NCI-H748 (cell line): ENCODE data around the gene ONECUT1.
"Not testable (repeated sequence)": the region's sequence is repeated elsewhere in the genome, so short reads cannot be mapped to it uniquely, and the experiment has no call there.

Experiments
- DNase-seq: peaks from one replicate; lab custom pipeline; 2025; ENCODE audit not compliant: unreplicated experiment; lab: John Stamatoyannopoulos, UW

ONECUT1 gene

GRCh38 chr15:52790169-52790708 lies at the start of gene ONECUT1:
Gene ONECUT1 (minus strand): TSS chr15:52790336. CDS start chr15:52789884, 452 bp downstream.
- DNase-seq = peak; percentile 73

DNA sequence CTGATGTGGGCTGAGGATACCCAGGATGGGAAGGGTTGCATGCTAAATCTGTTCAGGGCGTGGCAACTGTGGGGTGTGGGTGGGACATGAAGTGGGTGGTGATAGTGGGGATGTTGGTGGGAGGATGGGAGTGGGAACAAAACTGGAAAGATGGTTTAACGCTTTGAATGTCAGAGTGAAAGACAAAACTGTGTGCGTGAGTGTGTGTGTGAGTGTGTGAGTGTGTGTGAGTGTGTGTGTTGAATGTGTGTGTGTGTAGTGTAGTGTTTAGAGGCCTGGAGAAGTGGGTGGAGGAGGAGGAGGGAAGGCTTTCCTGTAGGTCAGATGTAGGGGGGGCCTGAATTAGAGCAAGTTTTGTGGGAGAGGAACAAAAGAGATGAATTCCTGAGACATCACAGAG lies 44.2 kb upstream of the ONECUT1 start:
- DNase-seq = no peak

DNA sequence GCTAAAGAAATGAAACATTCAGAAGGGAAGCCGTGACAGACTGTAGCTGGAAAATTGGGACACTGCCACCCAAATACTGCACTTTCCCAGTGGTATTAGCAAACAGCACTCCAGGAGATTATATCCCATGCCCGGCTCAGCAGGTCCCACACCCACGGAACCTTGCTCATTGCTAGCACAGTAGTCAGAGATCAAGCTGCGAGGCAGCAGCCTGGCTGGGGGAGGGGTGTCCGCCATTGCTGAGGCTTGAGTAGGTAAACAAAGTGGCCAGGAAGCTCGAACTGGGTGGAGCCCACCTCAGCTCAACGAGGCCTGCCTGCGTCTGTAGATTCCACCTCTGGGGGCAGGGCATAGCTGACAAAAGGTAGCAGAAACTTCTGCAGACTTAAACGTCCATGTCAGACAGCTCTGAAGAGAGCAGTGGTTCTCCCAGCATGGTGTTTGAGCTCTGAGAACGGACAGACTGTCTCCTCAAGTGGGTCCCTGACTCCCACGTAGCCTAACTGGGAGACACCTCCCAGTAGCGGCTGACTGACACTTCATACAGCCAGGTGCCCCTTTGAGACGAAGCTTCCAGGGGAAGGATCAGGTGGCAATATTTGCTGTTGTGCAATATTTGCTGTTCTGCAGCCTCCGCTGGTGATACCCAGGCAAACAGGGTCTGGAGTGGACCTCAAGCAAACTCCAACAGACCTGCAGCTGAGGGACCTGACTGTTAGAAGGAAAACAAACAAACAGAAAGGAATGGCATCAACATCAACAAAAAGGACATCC lies 34.2 kb upstream of the ONECUT1 start:
- DNase-seq = peak; percentile 2

GRCh38 chr15:52822475-52822874 lies 32.3 kb upstream of the ONECUT1 start:
- no peak for DNase-seq

GRCh38 chr15:52819253-52819652 lies 29.1 kb upstream of the ONECUT1 start:
- DNase-seq = no peak

DNA sequence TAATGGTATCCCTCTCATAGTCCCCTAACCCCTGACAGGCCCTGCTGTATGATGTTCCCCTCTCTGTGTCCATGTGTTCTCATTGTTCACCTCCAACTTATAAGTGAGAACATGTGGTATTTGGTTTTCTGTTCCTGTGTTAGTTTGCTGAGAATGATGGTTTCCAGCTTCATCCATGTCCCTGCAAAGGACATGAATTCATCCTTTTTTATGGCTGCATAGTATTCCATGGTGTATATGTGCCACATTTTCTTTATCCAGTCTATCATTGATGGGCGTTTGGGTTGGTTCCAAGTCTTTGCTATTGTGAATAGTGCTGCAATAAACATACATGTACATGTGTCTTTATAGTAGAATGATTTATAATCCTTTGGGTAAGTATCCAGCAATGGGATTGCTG lies 25.8 kb upstream of the ONECUT1 start:
- not testable (repeated sequence) for DNase-seq

- DNase-seq = no peak
These were observed 18.9 kb upstream of the ONECUT1 start for GRCh38 chr15:52808996-52809395.

- DNase-seq = no peak
These were observed 18.3 kb upstream of the ONECUT1 start for GRCh38 chr15:52808441-52808840.

DNA sequence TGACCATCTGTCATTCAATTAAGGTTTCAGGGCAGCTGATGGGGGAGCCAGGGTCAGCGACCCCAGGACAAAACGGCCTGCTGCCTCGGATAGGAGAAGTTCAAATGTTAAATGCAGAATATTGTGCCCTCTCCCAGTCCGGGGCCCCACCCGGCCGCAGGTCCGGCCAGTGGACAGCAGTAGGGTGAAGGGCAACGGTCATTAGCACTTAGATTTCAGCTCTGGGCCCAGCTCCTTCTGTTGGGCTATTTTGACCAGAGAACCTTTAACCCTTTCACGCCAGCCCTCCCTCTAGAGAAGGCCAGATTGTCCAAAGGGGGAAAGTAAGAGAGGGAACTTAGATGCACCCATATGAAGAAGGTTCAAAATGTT lies 16.1 kb upstream of the ONECUT1 start:
- no peak for DNase-seq

GRCh38 chr15:52805351-52806283 lies 15.5 kb upstream of the ONECUT1 start:
- peak; percentile 7 for DNase-seq

DNA sequence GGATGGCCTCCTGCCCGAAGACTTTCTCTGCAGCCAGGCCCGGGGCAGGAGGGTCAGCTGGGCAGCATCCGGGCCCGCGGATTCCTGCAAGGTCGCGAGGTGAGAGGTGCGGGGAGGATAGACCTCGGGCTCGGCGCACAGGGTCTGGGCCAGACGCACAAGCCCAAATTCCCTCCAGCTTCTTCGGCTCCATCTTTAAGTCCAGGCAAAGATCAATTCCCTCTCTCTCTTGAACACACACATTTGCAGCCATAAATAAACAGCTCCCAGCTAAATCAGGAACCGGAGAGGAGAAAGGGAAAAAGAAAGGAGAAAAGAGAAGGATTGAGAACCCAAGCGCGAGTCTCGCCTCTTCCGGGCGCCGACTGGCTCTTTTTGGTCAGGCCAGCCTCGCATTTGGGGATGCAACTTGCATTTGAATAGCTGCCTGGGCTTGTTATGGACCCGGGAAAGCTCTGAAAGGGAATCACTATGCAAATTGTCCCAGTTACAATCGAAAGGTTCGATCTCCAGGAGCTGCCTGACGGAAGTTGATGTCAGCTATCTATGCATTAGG lies 14.5 kb upstream of the ONECUT1 start:
- DNase-seq = no peak

GRCh38 chr15:52803467-52804306 lies 13.6 kb upstream of the ONECUT1 start:
- peak; percentile 3 for DNase-seq

DNA sequence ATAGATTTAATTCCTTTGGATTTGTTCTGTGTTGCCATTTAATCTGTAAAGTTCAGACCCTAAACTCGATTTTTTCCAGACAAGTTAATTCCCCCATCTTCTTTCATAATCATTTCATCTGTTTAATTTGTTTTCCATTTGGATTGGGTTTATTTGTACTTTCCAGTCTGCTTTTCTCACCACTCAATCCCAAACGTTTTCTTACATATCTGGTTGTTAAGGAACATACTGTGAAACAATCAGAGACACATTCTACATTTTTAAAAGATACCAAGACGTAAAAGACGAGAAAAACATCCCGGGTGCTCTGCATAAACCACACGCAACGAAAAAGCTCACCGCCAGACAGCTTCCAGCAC lies 13.0 kb upstream of the ONECUT1 start:
- DNase-seq = no peak

GRCh38 chr15:52802110-52802509 lies 12.0 kb upstream of the ONECUT1 start:
- DNase-seq = no peak

DNA sequence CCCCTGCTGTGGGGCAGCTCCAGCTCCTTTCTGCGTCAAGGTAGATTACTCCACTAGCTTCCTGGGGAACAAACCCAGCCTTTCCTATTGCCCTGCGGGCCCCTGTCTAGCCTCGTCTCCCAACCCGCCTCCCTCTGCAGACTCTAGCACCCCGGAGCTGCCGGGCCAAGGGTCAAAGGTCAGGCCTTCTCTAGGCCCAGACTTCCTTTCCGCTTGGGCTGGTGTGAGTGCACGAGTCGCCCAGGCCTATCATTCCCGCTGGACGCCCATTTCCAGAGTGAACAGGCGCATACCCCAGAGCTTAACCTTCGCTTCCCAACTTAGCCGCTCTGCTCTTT lies 11.6 kb upstream of the ONECUT1 start:
- no peak for DNase-seq

DNA sequence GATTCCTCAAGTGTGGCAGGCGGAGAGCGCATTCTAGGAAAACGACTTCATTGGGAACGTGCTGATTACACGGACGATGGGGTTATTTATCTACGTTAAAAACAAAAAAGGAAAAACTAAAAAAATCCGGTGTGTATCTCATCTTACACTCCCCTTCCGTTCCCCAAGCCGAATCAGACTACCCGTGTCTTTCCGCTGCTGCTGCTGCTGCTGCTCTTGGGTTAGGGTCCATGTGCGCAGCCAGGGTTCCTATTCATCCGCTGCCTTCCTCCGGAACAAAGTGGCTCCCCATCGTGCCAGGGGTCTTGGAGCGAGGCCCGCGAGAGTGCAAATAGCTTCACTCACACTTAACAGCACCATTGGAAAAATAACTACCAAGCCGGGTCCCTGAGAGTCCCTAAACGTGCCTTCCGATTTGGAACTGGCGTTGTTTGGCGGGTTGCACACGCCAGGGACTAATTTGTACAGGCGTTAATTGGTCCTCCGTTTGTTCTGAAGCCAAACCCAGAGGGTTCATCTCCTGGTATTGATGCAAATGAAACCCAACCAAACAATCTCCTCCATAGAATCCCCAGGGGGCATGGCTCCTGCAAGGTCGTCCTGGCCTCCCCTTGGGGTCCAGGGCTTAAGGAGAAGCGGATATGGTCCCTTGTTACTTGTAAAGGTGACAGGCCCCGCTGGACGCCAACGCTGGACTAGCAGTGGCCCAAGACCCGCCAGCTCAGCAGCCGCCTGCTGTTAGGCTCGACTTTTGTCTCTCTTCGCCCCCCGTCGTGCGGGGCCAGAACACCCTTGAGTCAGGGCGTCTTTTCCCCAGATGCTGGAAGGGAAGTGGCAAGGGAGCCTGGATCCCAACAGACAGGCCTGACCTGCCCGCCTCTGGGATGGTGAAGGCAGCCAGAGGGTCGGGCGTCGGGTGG lies 11.0 kb upstream of the ONECUT1 start:
- DNase-seq = no peak

DNA sequence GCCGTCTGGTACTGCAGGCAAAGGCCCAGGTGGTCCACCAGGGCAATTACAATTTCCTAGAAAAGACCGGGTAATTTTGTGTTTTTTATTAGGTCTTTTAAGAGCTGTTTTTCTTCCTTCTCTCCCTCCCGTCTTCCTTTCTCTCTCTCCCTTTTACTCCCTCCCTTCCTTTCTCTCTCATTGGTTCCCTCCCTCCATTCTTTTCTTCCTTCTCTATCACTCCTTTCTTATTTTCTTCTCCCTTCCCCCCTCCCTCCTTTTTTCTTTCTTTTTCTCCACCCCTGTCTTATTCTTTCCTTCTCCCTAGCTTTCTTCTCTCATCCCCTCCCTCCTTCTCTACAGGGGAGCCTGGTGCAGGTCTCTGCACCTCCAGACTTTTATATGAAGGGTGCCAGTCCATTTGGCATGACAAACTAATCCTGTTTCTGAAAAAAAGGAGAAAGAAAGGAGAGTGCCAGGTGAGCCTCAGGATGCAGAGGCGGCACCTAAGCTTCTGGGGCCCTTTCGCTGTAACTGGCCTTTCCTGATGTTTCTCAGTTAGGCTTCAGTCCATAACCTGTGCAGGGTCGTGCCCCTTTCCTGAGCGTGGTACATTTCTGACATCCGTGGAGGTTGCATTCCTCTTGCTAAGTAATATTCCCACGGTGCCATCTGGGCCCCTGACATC lies 9.1 kb upstream of the ONECUT1 start:
- no peak for DNase-seq

DNA sequence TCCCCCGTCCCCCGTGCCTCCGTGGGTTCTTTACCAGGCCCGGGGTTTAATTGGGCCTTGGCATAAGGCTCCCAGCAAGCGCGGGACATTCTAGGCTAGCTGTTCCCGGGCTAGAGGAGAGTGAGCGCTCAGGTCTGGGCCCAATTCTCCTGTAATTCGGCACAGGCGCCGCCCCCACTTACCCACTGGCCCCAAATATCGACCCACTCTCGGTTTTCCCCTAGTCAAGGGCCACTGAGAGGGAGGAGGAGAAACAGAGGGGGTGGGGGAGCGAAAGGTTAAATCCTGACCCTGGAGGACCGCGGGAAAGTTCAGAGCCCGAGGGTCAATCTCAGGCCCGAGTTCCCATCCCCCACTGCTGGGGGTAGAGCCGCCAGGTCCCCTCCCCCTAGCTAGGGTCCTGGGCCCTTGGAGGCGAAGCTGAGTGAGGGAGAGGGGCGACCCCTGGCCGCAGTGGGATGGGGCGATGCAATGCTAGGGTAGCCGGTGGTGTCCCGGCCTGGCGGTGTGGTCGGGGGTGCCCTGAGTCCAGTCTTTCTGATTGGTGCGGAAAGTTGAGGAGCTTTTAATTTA lies 8.5 kb upstream of the ONECUT1 start:
- DNase-seq = no peak
